Sigmoid colon (tissue), 7 donors: ENCODE results near the gene SRPK3. TPM values are rescaled to one million over a fixed set of nuclear protein-coding genes. Genes with fewer than 3 reads are reported as not detected.

ENCODE experiments used
- DNase-seq: peaks from one replicate; pipeline ENCODE4 v3.0.0-alpha.2; 2019
- H3K27ac ChIP-seq, 4 donors: fragments of 200-600 bp; sonication (generic); one replicate each; pipeline ENCODE4 v1.5.1; 2016 to 2019; ENCODE audit warnings: mild to moderate bottlenecking in 1 of 4
- H3K27me3 ChIP-seq, 3 donors: fragments of 200-600 bp; sonication (generic); one replicate each; pipeline ENCODE4 v1.5.1; 2019; ENCODE audit warnings: mild to moderate bottlenecking in 1 of 3
- H3K36me3 ChIP-seq, 4 donors: fragments of 200-600 bp; sonication (generic); one replicate each; pipeline ENCODE4 v1.5.1; 2016 to 2019
- H3K4me1 ChIP-seq, 4 donors: fragments of 200-600 bp; sonication (generic); one replicate each; pipeline ENCODE4 v1.5.1; 2017 to 2019
- H3K4me3 ChIP-seq, 4 donors: fragments of 200-600 bp; sonication (generic); one replicate each; pipeline ENCODE4 v1.5.1; 2017 to 2019; ENCODE audit warnings: mild to moderate bottlenecking in 2 of 4, moderate library complexity in 1 of 4
- H3K9me3 ChIP-seq, 4 donors: fragments of 200-600 bp in 3 of 4; sonication (generic) in 3 of 4; one replicate each; pipeline versions ENCODE4 v1.5.1 to v1.6.1; 2013 to 2019
- CTCF ChIP-seq, 4 experiments: fragments of 450-650 bp in 3 of 4; fragments of 200-600 bp in 1 of 4; IDR thresholded peaks; one replicate each; pipeline ENCODE4 v1.5.1; 2016 to 2019; ENCODE audit warnings: antibody characterized with exemption in 4 of 4, mild to moderate bottlenecking in 3 of 4, moderate library complexity in 2 of 4
- EP300 ChIP-seq, 4 donors: sonication (generic); formaldehyde crosslinking; IDR thresholded peaks; one replicate each; pipeline ENCODE4 v1.6.1; 2017; ENCODE audit warnings: antibody characterized with exemption in 4 of 4
- POLR2A ChIP-seq, 2 donors: fragments of 450-650 bp; IDR thresholded peaks; one replicate each; pipeline ENCODE4 v1.6.1; 2016; ENCODE audit warnings: antibody characterized with exemption in 2 of 2, mild to moderate bottlenecking in 2 of 2, moderate library complexity in 2 of 2
- POLR2AphosphoS5 ChIP-seq, 4 donors: sonication (generic); formaldehyde crosslinking; IDR thresholded peaks; one replicate each; pipeline ENCODE4 v1.6.1; 2017; ENCODE audit warnings: antibody characterized with exemption in 4 of 4
- WGBS, 2 donors: extraction: QIAGEN DNeasy Blood & Tissue Kit; methylation state at CpG; one replicate each; pipeline ENCODE4 v1.1.7; 2013; 5-methylcytosine and 5-hydroxymethylcytosine counted together
- intact Hi-C: fragments of 100-400 bp; cut with DNase I; formaldehyde crosslinking; loops from one replicate; pipeline ENCODE4 v1.15.1; 2023
- polyA plus RNA-seq, 3 donors: library from polyadenylated mRNA; stranded (reverse); fragments of 200-250 nt; gene quantifications; one replicate each; pipeline ENCODE4 v1.2.3, GENCODE V29; 2013
- total RNA-seq, 4 donors: library from RNA; depleted of rRNA; stranded (reverse); fragments of >200 nt; gene quantifications; one replicate each; pipeline ENCODE4 v1.1.0, GENCODE V29; 2016
- donor health status: healthy with polysubstance abuse.
- donor health status: Bipolar disorder and iron deficiency.
- donor health status: healthy.

Gene SRPK3
- total and polyA plus RNA-seq, 7 donors = 0.31 to 13.0 (median 4.6) TPM; not detected in 2

- TF ChIP-seq POLR2AphosphoS5 (IDR thresholded peaks at IDR 0.05) (no peak), EP300 (IDR thresholded peaks at IDR 0.05) (no peak), POLR2A (IDR thresholded peaks at IDR 0.05) (no peak), CTCF (IDR thresholded peaks at IDR 0.05) (no peak)
- no peak overlapping the region for H3K27ac ChIP-seq
- WGBS, 2 donors = 91 to 93% methylated on average over 25 of the region's 25 CpGs
- no peaks in the 10 kb centered on the region for H3K36me3 ChIP-seq
- H3K4me1 ChIP-seq = no peaks in the 10 kb centered on the region
- intact Hi-C loops = no loop called here
- no peak overlapping the region for H3K4me3 ChIP-seq
- H3K27me3 ChIP-seq = no peaks in the 10 kb centered on the region
- no peaks in the 10 kb centered on the region for H3K9me3 ChIP-seq
- no peak for DNase-seq
These were observed 23.8 kb downstream of the SRPK3 start for GRCh38 chrX:153804621-153805020.

DNA sequence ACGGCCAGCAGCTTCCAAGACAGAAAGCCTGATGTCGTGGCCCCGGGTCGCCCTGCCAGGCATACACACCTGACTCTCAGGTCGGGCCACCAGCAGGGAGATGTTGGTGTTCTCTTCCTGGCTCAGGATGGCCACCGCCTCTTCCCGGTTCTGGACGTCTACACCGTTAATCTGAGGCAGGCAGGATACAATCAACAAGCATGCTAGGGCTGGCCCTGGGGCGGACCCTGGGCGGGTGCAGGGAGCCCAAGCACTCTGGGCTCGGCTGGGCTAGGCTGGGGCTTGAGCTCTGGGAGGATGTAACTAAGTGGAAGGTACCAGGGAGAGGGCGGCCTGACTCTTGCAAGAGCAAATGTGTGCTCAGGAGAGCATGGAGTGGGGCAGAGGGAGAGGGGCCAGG, 24.6 kb downstream of the SRPK3 start:
- no peaks in the 10 kb centered on the region for H3K4me1 ChIP-seq
- H3K27ac ChIP-seq = no peak overlapping the region
- WGBS, 2 donors = 82 to 89% methylated on average over 13 of the region's 13 CpGs
- TF ChIP-seq CTCF (IDR thresholded peaks at IDR 0.05) (no peak), EP300 (IDR thresholded peaks at IDR 0.05) (no peak), POLR2A (IDR thresholded peaks at IDR 0.05) (no peak), POLR2AphosphoS5 (IDR thresholded peaks at IDR 0.05) (no peak)
- H3K9me3 ChIP-seq = no peaks in the 10 kb centered on the region
- no peak overlapping the region for H3K4me3 ChIP-seq
- no peak for DNase-seq
- intact Hi-C loops = no loop called here
- no peaks in the 10 kb centered on the region for H3K36me3 ChIP-seq
- H3K27me3 ChIP-seq = no peaks in the 10 kb centered on the region

- 82 to 92% methylated on average over 28 of the region's 28 CpGs for WGBS, 2 donors
- TF ChIP-seq POLR2AphosphoS5 (IDR thresholded peaks at IDR 0.05) (no peak), CTCF (IDR thresholded peaks at IDR 0.05) (no peak), POLR2A (IDR thresholded peaks at IDR 0.05) (no peak), EP300 (IDR thresholded peaks at IDR 0.05) (no peak)
These were observed 26.2 kb downstream of the SRPK3 start for GRCh38 chrX:153806999-153807575.

GRCh38 chrX:153807976-153808375, 27.1 kb downstream of the SRPK3 start:
- no peak for DNase-seq
- 92 to 94% methylated on average over 19 of the region's 19 CpGs for WGBS, 2 donors
- Histone ChIP-seq H3K9me3 (no peaks in the 10 kb centered on the region), H3K36me3 (no peaks in the 10 kb centered on the region), H3K27me3 (no peaks in the 10 kb centered on the region), H3K27ac (no peak overlapping the region), H3K4me3 (no peak overlapping the region), H3K4me1 (no peaks in the 10 kb centered on the region)
- no peak for TF ChIP-seq POLR2AphosphoS5 (IDR thresholded peaks at IDR 0.05)
- no peak for TF ChIP-seq EP300 (IDR thresholded peaks at IDR 0.05)
- no peak for TF ChIP-seq CTCF (IDR thresholded peaks at IDR 0.05)
- TF ChIP-seq POLR2A (IDR thresholded peaks at IDR 0.05) = no peak
- intact Hi-C loops = no loop called here

More at GRCh38 chrX:153806999-153807575, 26.2 kb downstream of the SRPK3 start:
- H3K27me3 ChIP-seq = no peaks in the 10 kb centered on the region
- no peaks in the 10 kb centered on the region for H3K9me3 ChIP-seq
- H3K4me3 ChIP-seq = no peak overlapping the region
- no peaks in the 10 kb centered on the region for H3K36me3 ChIP-seq
- H3K27ac ChIP-seq = no peak overlapping the region
- intact Hi-C loops = no loop called here
- no peaks in the 10 kb centered on the region for H3K4me1 ChIP-seq
- DNase-seq = no peak

- Histone ChIP-seq H3K4me3 (no peak overlapping the region), H3K36me3 (no peaks in the 10 kb centered on the region), H3K27me3 (no peaks in the 10 kb centered on the region), H3K4me1 (no peaks in the 10 kb centered on the region), H3K27ac (no peak overlapping the region), H3K9me3 (no peaks in the 10 kb centered on the region)
- 32 to 57% methylated on average over 14 of the region's 14 CpGs for WGBS, 2 donors
- intact Hi-C loops = no loop called here
- TF ChIP-seq POLR2A (IDR thresholded peaks at IDR 0.05) (no peak), POLR2AphosphoS5 (IDR thresholded peaks at IDR 0.05) (no peak), EP300 (IDR thresholded peaks at IDR 0.05) (no peak), CTCF (IDR thresholded peaks at IDR 0.05) (no peak)
- no peak for DNase-seq
These were observed 31.4 kb downstream of the SRPK3 start for GRCh38 chrX:153812220-153812619.
